Prostate gland (tissue), 2 donors: ENCODE data around the gene SINHCAF.

ENCODE experiments used
- POLR2A ChIP-seq: fragments of 450-650 bp; IDR thresholded peaks from one replicate; pipeline ENCODE4 v1.6.1; 2016; ENCODE audit warnings: antibody characterized with exemption, mild to moderate bottlenecking
- POLR2AphosphoS5 ChIP-seq: sonication (generic); formaldehyde crosslinking; IDR thresholded peaks from one replicate; pipeline ENCODE4 v1.6.1; 2017; ENCODE audit warnings: antibody characterized with exemption
- TF ChIP-seq, protein P1 (sequence below), 4 experiments: fragments of 200-600 bp in 2 of 4; fragments of 450-650 bp in 2 of 4; sonication (generic) in 2 of 4; IDR thresholded peaks; 1 replicate in 3 of 4; 2 replicates in 1 of 4; pipeline ENCODE4 v1.5.1; 2016 to 2019; ENCODE audit warnings: antibody characterized with exemption in 4 of 4, mild to moderate bottlenecking in 2 of 4, moderate library complexity in 2 of 4

DNA sequence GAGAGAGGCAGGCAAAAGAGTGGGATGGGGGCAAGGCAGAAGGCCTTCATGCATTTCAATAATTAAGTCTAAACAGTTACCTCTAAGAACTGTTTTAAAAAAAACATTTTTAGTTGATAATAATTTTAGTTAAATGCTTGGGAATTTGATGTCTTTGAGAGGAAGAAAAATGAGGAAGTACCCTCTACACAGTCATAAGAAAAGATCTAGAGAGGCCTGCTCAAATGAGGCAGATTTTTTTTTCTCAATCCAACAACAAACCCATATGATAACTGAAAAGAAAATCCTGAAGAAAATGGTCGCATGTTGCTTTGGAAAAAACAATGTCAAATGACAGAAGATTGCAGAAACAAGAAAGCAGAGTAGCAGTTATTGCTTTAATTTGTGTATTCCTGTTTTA is 25.6 kb downstream of the SINHCAF start:
- TF ChIP-seq POLR2AphosphoS5 (no peak), POLR2A (no peak)
- TF ChIP-seq, protein P1, sequence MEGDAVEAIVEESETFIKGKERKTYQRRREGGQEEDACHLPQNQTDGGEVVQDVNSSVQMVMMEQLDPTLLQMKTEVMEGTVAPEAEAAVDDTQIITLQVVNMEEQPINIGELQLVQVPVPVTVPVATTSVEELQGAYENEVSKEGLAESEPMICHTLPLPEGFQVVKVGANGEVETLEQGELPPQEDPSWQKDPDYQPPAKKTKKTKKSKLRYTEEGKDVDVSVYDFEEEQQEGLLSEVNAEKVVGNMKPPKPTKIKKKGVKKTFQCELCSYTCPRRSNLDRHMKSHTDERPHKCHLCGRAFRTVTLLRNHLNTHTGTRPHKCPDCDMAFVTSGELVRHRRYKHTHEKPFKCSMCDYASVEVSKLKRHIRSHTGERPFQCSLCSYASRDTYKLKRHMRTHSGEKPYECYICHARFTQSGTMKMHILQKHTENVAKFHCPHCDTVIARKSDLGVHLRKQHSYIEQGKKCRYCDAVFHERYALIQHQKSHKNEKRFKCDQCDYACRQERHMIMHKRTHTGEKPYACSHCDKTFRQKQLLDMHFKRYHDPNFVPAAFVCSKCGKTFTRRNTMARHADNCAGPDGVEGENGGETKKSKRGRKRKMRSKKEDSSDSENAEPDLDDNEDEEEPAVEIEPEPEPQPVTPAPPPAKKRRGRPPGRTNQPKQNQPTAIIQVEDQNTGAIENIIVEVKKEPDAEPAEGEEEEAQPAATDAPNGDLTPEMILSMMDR (IDR thresholded peaks at IDR 0.05): no peak
